Panc1 (cell line): ENCODE data around the gene NFATC1. TPM values are rescaled to one million over a fixed set of nuclear protein-coding genes. Genes with fewer than 3 reads are reported as not detected.
A peak's percentile ranks its signal among the peaks of the same experiment; 100 is the strongest.

Experiments
- ATAC-seq: fragments of 200-7000 bp; cut with Tn5 transposase; 2 replicates; pipeline ENCODE4 v1.9.1; 2020; ENCODE audit warnings: mild to moderate bottlenecking, moderate library complexity
- BruUV-seq: library from RNA; stranded (reverse); fragments of 400-500 nt; replicated peaks from 2 replicates; lab custom pipeline; 2021; lab: Mats Ljungman, UMichigan
- CTCF ChIA-PET: fragments of 300-600 bp; sonication (Branson Sonifier 250); formaldehyde crosslinking; loops from one replicate; lab custom pipeline; 2022; ENCODE audit warnings: antibody characterized with exemption; lab: Charles Lee
- POLR2A ChIA-PET: fragments of 300-600 bp; sonication (Branson Sonifier 250); formaldehyde crosslinking; loops from one replicate; lab custom pipeline; 2022; ENCODE audit warnings: antibody characterized with exemption; lab: Charles Lee
- DNase-seq: peaks from one replicate; pipeline ENCODE4 v3.0.0-alpha.2; 2010; ENCODE audit warnings: low read depth, low spot score
- H3K27ac ChIP-seq: 2 replicates; pipeline ENCODE4 v1.5.1; 2011; ENCODE audit warnings: mild to moderate bottlenecking, low read length, inconsistent platforms
- H3K27me3 ChIP-seq: fragments of 200-500 bp; sonication (Bioruptor generic); 2 replicates; pipeline ENCODE4 v1.6.0; 2014; ENCODE audit warnings: low read length, inconsistent platforms; ENCODE audit not compliant: control insufficient read depth, insufficient read depth
- H3K36me3 ChIP-seq: fragments of 200-500 bp; sonication (Bioruptor generic); 2 replicates; pipeline ENCODE4 v1.5.1; 2014; ENCODE audit warnings: inconsistent platforms, mild to moderate bottlenecking, low read length, moderate library complexity; ENCODE audit not compliant: control insufficient read depth, insufficient read depth
- H3K4me1 ChIP-seq: 2 replicates; pipeline ENCODE4 v1.5.1; 2011; ENCODE audit warnings: inconsistent platforms, mild to moderate bottlenecking, low read length, moderate library complexity; ENCODE audit not compliant: control insufficient read depth, insufficient read depth
- H3K4me3 ChIP-seq, 2 experiments: 2 replicates each; pipeline ENCODE4 v1.5.1; 2011 to 2012; ENCODE audit warnings: low read depth in 2 of 2, low read length in 2 of 2, mild to moderate bottlenecking in 2 of 2, inconsistent platforms in 1 of 2, moderate library complexity in 1 of 2
- H3K9me3 ChIP-seq: fragments of 200-500 bp; sonication (Bioruptor generic); 2 replicates; pipeline ENCODE4 v1.5.1; 2014; ENCODE audit warnings: low read depth, mild to moderate bottlenecking, inconsistent platforms, low read length, moderate library complexity; ENCODE audit not compliant: control insufficient read depth, insufficient read depth
- CTCF ChIP-seq: fragments of 450-650 bp; IDR thresholded peaks from 2 replicates; pipeline ENCODE4 v1.5.1; 2017; ENCODE audit warnings: mild to moderate bottlenecking
- POLR2AphosphoS5 ChIP-seq: IDR thresholded peaks from 2 replicates; pipeline ENCODE4 v1.6.1; 2012; ENCODE audit warnings: mild to moderate bottlenecking, low read depth, low read length, moderate library complexity
- REST ChIP-seq, 2 experiments: IDR thresholded peaks; 2 replicates each; pipeline ENCODE4 v1.6.1; 2011 to 2012; ENCODE audit warnings: low read depth in 2 of 2, control low read depth in 1 of 2, low read length in 1 of 2, mild to moderate bottlenecking in 1 of 2, moderate library complexity in 1 of 2; ENCODE audit not compliant: insufficient read depth in 1 of 2
- SIN3A ChIP-seq: IDR thresholded peaks from 2 replicates; pipeline ENCODE4 v1.6.1; 2012; ENCODE audit warnings: low read depth, mild to moderate bottlenecking, low read length, moderate library complexity, borderline replicate concordance; ENCODE audit not compliant: insufficient read depth
- TCF7L2 ChIP-seq: IDR thresholded peaks from 2 replicates; pipeline ENCODE4 v1.6.1; 2011; ENCODE audit warnings: mild to moderate bottlenecking, low read depth, low read length, inconsistent platforms
- in situ Hi-C: cut with HindIII; loops from 2 replicates; pipeline ENCODE4 v1.10.0; 2016; ENCODE audit warnings: low sequenced_read_pairs, low pct_unique_long_range_greater_than_20kb
- intact Hi-C: fragments of 100-400 bp; cut with micrococcal nuclease; formaldehyde crosslinking; loops from one replicate; pipeline ENCODE4 v1.10.0; 2022; ENCODE audit not compliant: unreplicated experiment
- total RNA-seq: library from RNA; stranded (reverse); gene quantifications from one replicate; pipeline ENCODE4 v1.2.1, GENCODE V29; 2021; ENCODE audit not compliant: unreplicated experiment

Gene NFATC1
- total RNA-seq, 1 experiment from 2014 or later = 30.8 TPM

- CTCF ChIA-PET = no interaction called here
- TF ChIP-seq POLR2AphosphoS5 (no peak), REST (IDR thresholded peaks at IDR 0.05; ENCODE audit: insufficient read depth in 1 of 2, low read depth in 2 of 2, low read length in 1 of 2) (no peak), SIN3A (no peak), CTCF (no peak), TCF7L2 (no peak)
These were observed 44.8 kb downstream of the NFATC1 start for GRCh38 chr18:79440316-79441110.

GRCh38 chr18:79441420-79441819 is 45.7 kb downstream of the NFATC1 start:
- intact Hi-C loops = no loop called here
- in situ Hi-C loops = no loop called here
- Histone ChIP-seq H3K27me3 (no peaks in the 10 kb centered on the region), H3K9me3 (no peaks in the 10 kb centered on the region), H3K27ac (no peak overlapping the region), H3K4me1 (no peaks in the 10 kb centered on the region), H3K36me3 (no peaks in the 10 kb centered on the region), H3K4me3 (no peak overlapping the region)
- ChIA-PET POLR2A (no interaction called here), CTCF (no interaction called here)
- DNase-seq (no peak), ATAC-seq (no peak)
- BruUV-seq = no TSS peak
- no peak for TF ChIP-seq REST (IDR thresholded peaks at IDR 0.05; ENCODE audit: insufficient read depth in 1 of 2, low read depth in 2 of 2, low read length in 1 of 2)
- TF ChIP-seq SIN3A = no peak
- no peak for TF ChIP-seq TCF7L2
- no peak for TF ChIP-seq CTCF
- no peak for TF ChIP-seq POLR2AphosphoS5

More at GRCh38 chr18:79440316-79441110, 44.8 kb downstream of the NFATC1 start:
- no peak for DNase-seq
- intact Hi-C loops (no loop called here), in situ Hi-C loops (no loop called here)
- H3K4me3 ChIP-seq = no peak overlapping the region
- no peak overlapping the region for H3K27ac ChIP-seq
- no peaks in the 10 kb centered on the region for H3K9me3 ChIP-seq
- BruUV-seq = no TSS peak
- H3K27me3 ChIP-seq = no peaks in the 10 kb centered on the region
- H3K4me1 ChIP-seq = no peaks in the 10 kb centered on the region
- H3K36me3 ChIP-seq = no peaks in the 10 kb centered on the region
- ATAC-seq = 0 out of 2 replicates have a peak, but pooled peaks have one; percentile 15
- POLR2A ChIA-PET = no interaction called here
